ENCODE data around the gene ADAM30. TPM values are rescaled to one million over a fixed set of nuclear protein-coding genes. Genes with fewer than 3 reads are reported as not detected.
"Not testable (repeated sequence)": the region's sequence is repeated elsewhere in the genome, so short reads cannot be mapped to it uniquely, and the experiment has no call there.

ADAM30 gene
- polyA plus RNA-seq, 5 donors = not detected

GRCh38 chr1:119879510-119880434, 16.5 kb downstream of the ADAM30 start:
- no peak for DNase-seq

GRCh38 chr1:119878171-119878570, 18.1 kb downstream of the ADAM30 start:
- DNase-seq = no peak

GRCh38 chr1:119874186-119874585, 22.1 kb downstream of the ADAM30 start:
- no peak for DNase-seq

- DNase-seq = no peak
Measured at GRCh38 chr1:119873135-119874015, 22.9 kb downstream of the ADAM30 start.

GRCh38 chr1:119871881-119872280, 24.4 kb downstream of the ADAM30 start:
- no peak for DNase-seq

GRCh38 chr1:119870917-119871596, 25.3 kb downstream of the ADAM30 start:
- peak; percentile 36 to 63 for DNase-seq

GRCh38 chr1:119869995-119870394, 26.3 kb downstream of the ADAM30 start:
- no peak for DNase-seq

GRCh38 chr1:119868176-119868575, 28.1 kb downstream of the ADAM30 start:
- no peak for DNase-seq

GRCh38 chr1:119866451-119866850, 29.9 kb downstream of the ADAM30 start:
- DNase-seq = no peak

GRCh38 chr1:119865627-119866026, 30.7 kb downstream of the ADAM30 start:
- peak in 1 of 2 donors; percentile 41 for DNase-seq

- no peak for DNase-seq
Measured at GRCh38 chr1:119862276-119862675, 34.0 kb downstream of the ADAM30 start.

GRCh38 chr1:119861547-119861946, 34.8 kb downstream of the ADAM30 start:
- no peak for DNase-seq

GRCh38 chr1:119859647-119860046, 36.7 kb downstream of the ADAM30 start:
- DNase-seq = no peak

GRCh38 chr1:119858556-119859214, 37.6 kb downstream of the ADAM30 start:
- not testable (repeated sequence) for DNase-seq

- DNase-seq = no peak
Measured at GRCh38 chr1:119858126-119858525, 38.2 kb downstream of the ADAM30 start.

GRCh38 chr1:119853155-119853554, 43.2 kb downstream of the ADAM30 start:
- DNase-seq = no peak

- not testable (repeated sequence) for DNase-seq
Measured at GRCh38 chr1:119844206-119844605, 52.1 kb downstream of the ADAM30 start.

Data from right lung (tissue), 5 donors.